Measurements from ENCODE around the gene MIX23.

MIX23 gene

DNA sequence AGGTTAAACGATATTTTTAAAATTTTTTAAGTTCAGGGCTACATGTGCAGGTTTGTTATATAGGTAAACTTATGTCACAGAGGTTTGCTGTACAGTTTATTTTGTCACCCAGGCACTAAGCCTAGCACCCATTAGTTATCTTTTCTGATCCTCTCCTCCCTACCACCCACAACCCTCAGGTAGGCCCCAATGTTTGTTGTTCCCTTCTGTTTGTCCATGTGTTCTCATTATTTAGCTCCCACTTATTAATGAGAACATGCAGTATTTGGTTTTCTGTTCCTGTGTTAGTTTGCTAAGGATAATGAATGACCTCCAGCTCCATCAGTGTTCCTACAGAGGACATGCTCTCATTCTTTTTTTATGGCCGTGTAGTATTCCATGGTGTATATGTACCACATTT lies 15.9 kb upstream of the MIX23 start:
- DNase-seq (ENCODE audit: low read depth): no peak
- no peak overlapping the region for H3K4me3 ChIP-seq (ENCODE audit: low read depth, low read length)
- TF ChIP-seq CTCF (IDR thresholded peaks at IDR 0.05; ENCODE audit: low read depth, low read length): no peak
- no peak for TF ChIP-seq MAX (IDR thresholded peaks at IDR 0.05; ENCODE audit: low read depth, low read length)
- TF ChIP-seq MYC (IDR thresholded peaks at IDR 0.05; ENCODE audit: low read depth, low read length): no peak

GRCh38 chr3:122397201-122397600 lies 14.2 kb upstream of the MIX23 start:
- no peak overlapping the region for H3K4me3 ChIP-seq (ENCODE audit: low read depth, low read length)
- TF ChIP-seq POLR2A (IDR thresholded peaks at IDR 0.05; ENCODE audit: extremely low read depth, insufficient read length) (no peak), MAX (IDR thresholded peaks at IDR 0.05; ENCODE audit: low read depth, low read length) (no peak), MYC (IDR thresholded peaks at IDR 0.05; ENCODE audit: low read depth, low read length) (no peak), CTCF (IDR thresholded peaks at IDR 0.05; ENCODE audit: low read depth, low read length) (no peak)
- DNase-seq (ENCODE audit: low read depth): no peak

- no peak overlapping the region for H3K4me3 ChIP-seq (ENCODE audit: low read depth, low read length)
- TF ChIP-seq MYC (IDR thresholded peaks at IDR 0.05; ENCODE audit: low read depth, low read length) (no peak), MAX (IDR thresholded peaks at IDR 0.05; ENCODE audit: low read depth, low read length) (no peak), CTCF (IDR thresholded peaks at IDR 0.05; ENCODE audit: low read depth, low read length) (no peak), POLR2A (IDR thresholded peaks at IDR 0.05; ENCODE audit: extremely low read depth, insufficient read length) (no peak)
- no peak for DNase-seq (ENCODE audit: low read depth)
These were observed 13.5 kb upstream of the MIX23 start for GRCh38 chr3:122396511-122396910.

- DNase-seq (ENCODE audit: low read depth): no peak
- no peak for TF ChIP-seq CTCF (IDR thresholded peaks at IDR 0.05; ENCODE audit: low read depth, low read length)
- no peak overlapping the region for H3K4me3 ChIP-seq (ENCODE audit: low read depth, low read length)
These were observed 12.6 kb upstream of the MIX23 start for GRCh38 chr3:122395582-122395981.

- DNase-seq (ENCODE audit: low read depth): no peak
- no peak overlapping the region for H3K4me3 ChIP-seq (ENCODE audit: low read depth, low read length)
These were observed 11.1 kb upstream of the MIX23 start for GRCh38 chr3:122394173-122394572.

More at GRCh38 chr3:122394173-122394572, 11.1 kb upstream of the MIX23 start:
- TF ChIP-seq MAX (IDR thresholded peaks at IDR 0.05; ENCODE audit: low read depth, low read length) (no peak), POLR2A (IDR thresholded peaks at IDR 0.05; ENCODE audit: extremely low read depth, insufficient read length) (no peak), CTCF (IDR thresholded peaks at IDR 0.05; ENCODE audit: low read depth, low read length) (no peak), MYC (IDR thresholded peaks at IDR 0.05; ENCODE audit: low read depth, low read length) (no peak)

Measured in NB4 (cell line).